Stimulated activated CD8-positive, alpha-beta memory T cell treated with anti-CD3 and anti-CD28 coated beads, Interleukin-15, amount 100 ng/mL, for 48 hours (primary cell): ENCODE measurements around the gene MDK.

Source experiments
- DNase-seq, 2 donors: peaks; one replicate each; pipeline ENCODE4 v3.0.0-alpha.2; 2020; ENCODE audit warnings: low read depth in 2 of 2

Gene MDK

GRCh38 chr11:46381048-46381818, at the start of gene MDK:
Gene MDK, plus strand, starts transcription at chr11:46381669. Its CDS starts 389 bp downstream, at chr11:46382058.
- DNase-seq = no peak

DNA sequence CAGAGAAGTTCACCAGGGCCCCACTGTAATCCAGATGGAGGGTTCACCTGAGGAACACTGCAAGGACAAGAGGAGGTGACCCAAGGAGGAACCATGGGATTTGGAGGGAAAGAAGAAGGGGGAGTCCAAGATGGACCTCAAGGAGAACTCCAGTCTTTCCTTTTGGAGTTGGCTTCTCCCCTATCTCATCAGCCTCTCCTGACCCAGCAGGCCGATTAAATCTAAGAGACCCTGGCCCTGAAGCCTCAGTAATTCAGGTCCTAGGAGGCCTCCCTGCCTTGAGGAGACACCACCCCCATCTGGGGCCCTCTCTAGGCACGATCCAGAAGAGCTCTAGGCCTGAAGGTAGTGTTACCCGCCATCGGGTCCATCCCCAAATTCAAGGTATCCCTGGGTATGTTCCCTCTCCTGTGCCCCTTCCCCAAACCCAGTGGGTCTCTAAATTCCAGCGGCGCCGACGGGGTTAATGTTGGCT, 49.3 kb upstream of the MDK start:
- no peak for DNase-seq

- DNase-seq = no peak
Measured at GRCh38 chr11:46332568-46333393, 48.7 kb upstream of the MDK start.

DNA sequence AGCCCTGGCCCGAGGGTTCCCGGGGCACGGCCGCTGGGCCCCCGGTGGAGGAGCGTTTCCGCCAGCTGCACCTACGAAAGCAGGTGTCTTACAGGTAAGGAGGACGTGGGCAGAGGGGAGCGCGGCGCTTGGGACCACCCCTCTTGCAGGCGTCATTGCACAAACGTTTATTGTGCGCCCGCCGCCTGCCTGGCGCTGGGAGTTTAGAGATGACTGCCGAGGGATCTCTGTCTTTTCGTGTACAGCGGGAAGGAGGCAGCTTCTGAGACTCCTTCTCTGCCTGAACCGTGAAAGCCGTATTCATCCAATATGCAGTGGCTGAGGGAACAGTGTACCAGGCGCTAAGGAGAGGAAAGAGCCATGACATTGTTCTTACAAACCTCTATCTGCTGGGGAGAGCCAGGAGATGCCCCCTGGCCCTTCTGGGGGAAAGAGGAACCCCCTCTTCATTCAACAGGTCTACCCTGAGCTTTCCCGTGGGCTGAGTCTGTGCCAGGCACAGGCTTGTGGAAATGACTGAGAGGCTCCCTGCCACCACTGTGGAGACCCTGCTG, 48.0 kb upstream of the MDK start:
- DNase-seq = no peak

- no peak for DNase-seq
Measured at GRCh38 chr11:46334211-46334610, 47.3 kb upstream of the MDK start.

DNA sequence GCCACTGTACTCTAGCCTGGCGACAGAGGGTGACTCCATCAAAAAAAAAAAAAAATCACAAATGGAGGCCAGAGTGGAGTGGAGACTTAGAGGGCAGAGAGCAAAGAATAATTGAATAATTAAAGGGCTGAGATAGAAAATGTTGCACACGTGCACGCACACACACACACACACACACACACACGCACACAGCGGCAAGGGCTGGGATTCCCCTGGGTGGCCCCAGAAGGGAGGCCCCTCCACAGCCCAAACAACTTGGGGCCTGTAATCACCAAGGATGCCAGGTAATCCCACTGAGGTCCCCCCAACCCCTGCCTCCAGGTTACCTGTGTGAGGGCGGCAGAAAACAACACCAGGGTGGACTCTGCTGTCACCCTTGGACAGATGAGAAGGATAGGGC, 46.2 kb upstream of the MDK start:
- DNase-seq = no peak

GRCh38 chr11:46335890-46336562, 45.4 kb upstream of the MDK start:
- DNase-seq = no peak

- DNase-seq = no peak
Measured at GRCh38 chr11:46336563-46337180, 44.8 kb upstream of the MDK start.

DNA sequence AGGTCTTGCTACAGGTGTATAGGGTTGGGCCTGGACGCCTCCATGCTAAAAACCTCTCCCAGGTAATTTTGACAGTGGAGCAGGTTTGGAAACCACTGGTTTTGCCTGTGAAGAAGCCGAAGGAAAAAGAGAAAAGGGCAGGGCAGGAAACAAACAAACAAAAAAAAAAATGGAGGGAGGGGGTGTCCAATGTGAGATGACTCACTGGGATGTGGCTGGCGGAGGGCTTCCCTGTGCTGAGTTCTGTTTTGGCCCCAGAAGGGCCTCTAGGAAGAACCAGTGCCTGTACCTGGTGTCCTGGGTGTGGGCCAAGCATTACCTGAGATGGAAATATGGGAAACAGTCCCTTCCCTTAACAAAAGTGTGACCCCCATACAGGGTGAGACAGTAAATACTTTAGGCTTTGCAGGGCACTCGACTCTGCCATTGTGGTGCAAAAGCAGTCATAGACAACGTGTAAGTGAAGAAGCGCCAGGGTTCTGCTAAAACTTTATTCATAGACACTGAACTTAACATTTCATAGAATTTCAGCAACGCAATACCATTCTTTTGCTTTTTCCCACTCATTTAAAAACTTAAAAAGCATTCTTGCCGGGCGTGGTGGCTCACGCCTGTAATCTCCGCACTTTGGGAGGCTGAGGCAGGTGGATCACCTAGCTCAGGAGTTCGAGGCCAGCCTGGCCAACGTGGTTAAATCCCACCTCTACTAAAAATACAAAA, 43.7 kb upstream of the MDK start:
- no peak for DNase-seq

DNA sequence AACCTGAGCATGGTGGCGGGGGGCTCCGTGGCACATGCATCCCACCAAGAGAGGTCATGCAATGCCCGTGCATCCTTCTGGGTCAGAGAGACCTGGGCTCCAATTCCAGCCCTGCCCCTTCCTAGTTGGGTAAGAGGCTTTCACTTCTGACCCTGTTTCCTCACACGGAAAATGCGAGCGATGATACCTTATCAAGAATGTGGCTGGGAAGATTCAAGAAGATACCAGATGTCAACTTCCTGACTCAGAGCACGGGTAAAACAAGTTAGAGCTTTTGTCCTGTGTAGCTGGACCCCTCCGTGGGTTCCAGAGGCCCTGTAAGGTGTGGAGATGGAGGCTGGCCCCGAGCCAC, 42.9 kb upstream of the MDK start:
- no peak for DNase-seq

DNA sequence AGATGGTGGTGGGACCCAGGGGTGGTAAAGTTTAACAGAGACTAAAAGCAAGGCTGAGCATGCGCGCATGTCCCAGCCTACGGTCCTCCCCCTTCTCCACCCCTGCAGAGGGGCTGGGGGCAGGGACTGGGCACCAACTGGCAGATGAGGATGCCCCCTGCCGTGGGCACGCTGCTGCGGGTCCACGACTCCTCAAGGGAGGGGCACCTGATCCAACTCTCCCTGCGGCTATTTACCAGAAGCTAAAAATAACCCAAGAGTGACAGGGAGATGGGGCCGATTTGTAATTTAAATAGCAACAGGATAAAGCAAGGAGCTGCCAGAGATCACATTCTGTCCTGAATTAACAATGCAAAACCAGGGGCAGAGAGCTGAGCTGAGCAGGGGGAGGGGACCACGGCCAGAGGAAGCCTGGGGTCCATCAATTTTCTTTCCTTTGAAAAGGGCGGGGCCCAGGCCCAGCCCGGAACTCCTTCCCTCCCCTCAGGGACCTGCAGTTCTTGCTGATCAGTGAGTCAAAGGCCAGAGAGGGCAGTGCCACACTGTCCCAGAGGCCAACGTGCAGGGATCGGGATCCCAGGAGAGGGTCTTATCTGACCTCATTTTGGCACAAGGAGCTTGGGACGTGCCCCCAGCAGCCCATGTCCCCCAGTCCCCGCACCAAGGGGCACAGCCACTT, 42.3 kb upstream of the MDK start:
- no peak for DNase-seq

GRCh38 chr11:46339816-46340215, 41.7 kb upstream of the MDK start:
- no peak for DNase-seq

GRCh38 chr11:46341454-46341853, 40.0 kb upstream of the MDK start:
- no peak for DNase-seq

GRCh38 chr11:46342239-46342638, 39.2 kb upstream of the MDK start:
- DNase-seq = no peak

GRCh38 chr11:46343520-46343919, 37.9 kb upstream of the MDK start:
- DNase-seq = no peak

GRCh38 chr11:46345131-46345597, 36.3 kb upstream of the MDK start:
- DNase-seq = no peak

GRCh38 chr11:46345881-46346484, 35.5 kb upstream of the MDK start:
- DNase-seq = no peak

- peak; percentile 75 to 84 for DNase-seq
Measured at GRCh38 chr11:46346886-46347636, 34.4 kb upstream of the MDK start, which contains the start of gene DGKZ. Gene DGKZ, plus strand, starts transcription at chr11:46347463. Its CDS starts 197 bp downstream, at chr11:46347660.
